Activated T-cell treated with anti-CD3 and anti-CD28 coated beads, Interleukin-2, amount 50 U/mL, for 4 hours (primary cell): ENCODE data around the gene EXOG. TPM values are rescaled to one million over a fixed set of nuclear protein-coding genes. Genes with fewer than 3 reads are reported as not detected.

Source experiments
- ATAC-seq, 2 donors: fragments of 200-7000 bp; cut with Tn5 transposase; one replicate each; pipeline ENCODE4 v1.10.0; 2021
- DNase-seq: peaks from one replicate; pipeline ENCODE4 v3.0.0-alpha.2; 2020
- H3K27me3 Mint-ChIP-seq: one replicate; pipeline ENCODE4 v1.8.0; 2021; ENCODE audit warnings: low read depth, mixed read lengths
- H3K36me3 Mint-ChIP-seq: one replicate; pipeline ENCODE4 v1.8.0; 2022; ENCODE audit warnings: mixed read lengths; ENCODE audit not compliant: insufficient read depth
- H3K4me1 Mint-ChIP-seq: one replicate; pipeline ENCODE4 v1.8.0; 2021; ENCODE audit warnings: low read depth, mixed read lengths
- H3K4me3 Mint-ChIP-seq: one replicate; pipeline ENCODE4 v1.8.0; 2021; ENCODE audit warnings: mild to moderate bottlenecking, moderate library complexity, mixed read lengths
- H3K9me3 Mint-ChIP-seq: one replicate; pipeline ENCODE4 v1.8.0; 2021; ENCODE audit warnings: mixed read lengths
- total RNA-seq, 3 donors: library from RNA; stranded (reverse); gene quantifications; one replicate each; pipeline ENCODE4 v1.2.1, GENCODE V29; 2021

Gene EXOG, protein sequence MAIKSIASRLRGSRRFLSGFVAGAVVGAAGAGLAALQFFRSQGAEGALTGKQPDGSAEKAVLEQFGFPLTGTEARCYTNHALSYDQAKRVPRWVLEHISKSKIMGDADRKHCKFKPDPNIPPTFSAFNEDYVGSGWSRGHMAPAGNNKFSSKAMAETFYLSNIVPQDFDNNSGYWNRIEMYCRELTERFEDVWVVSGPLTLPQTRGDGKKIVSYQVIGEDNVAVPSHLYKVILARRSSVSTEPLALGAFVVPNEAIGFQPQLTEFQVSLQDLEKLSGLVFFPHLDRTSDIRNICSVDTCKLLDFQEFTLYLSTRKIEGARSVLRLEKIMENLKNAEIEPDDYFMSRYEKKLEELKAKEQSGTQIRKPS
- total RNA-seq: 10 to 100 TPM; 18.8 to 22.7 (median 21.7) TPM

DNA sequence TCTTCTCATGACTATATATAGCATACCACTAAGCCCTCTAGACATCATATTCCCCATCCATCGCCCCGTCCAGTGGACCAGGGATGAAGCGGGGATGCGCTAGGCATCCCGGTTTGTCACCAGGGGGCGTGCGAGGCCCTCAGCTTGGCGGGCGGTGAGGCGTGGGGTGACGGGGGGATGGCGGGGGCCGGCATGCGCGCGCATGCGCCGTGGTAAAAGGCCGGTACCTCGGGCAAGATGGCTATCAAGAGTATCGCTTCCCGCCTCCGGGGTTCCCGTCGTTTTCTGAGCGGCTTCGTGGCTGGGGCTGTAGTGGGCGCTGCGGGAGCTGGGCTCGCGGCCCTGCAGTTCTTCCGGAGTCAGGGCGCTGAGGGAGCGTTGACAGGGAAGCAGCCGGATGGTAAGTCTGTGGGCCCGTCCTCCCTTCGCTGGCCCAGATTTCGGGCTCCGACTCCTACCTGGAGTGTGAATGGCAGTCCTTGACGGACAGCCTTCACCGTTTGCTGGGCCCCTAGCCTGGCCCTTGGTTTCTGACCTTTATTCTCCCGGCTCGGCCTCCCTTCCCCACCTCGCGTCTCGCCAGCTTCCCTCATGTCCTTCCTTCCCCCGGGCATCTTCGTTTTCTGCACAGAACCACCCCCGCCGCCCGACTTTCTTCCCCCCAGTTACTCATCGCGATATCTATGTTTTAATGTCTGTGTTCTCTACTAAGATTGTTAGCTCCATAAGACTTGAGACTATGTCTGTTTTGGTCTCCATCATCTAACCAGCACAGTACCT is at the start of gene EXOG:
Gene EXOG (plus strand): TSS at position 210 of the 780 bp plus-strand sequence. CDS start 28 bp downstream, at position 238.
- Mint-ChIP-seq H3K27me3 (no peaks in the 10 kb centered on the region), H3K36me3 (peaks cover 8% of the 10 kb centered on the region), H3K4me1 (peaks cover 17% of the 10 kb centered on the region), H3K4me3 (peak within 1 kb of the TSS; percentile 98), H3K9me3 (no peaks in the 10 kb centered on the region)
- peak; percentile 89 to 90 for ATAC-seq
- peak; percentile 94 for DNase-seq

GRCh38 chr3:38446812-38447211 is 49.3 kb upstream of the EXOG start:
- no peaks in the 10 kb centered on the region for H3K4me1 Mint-ChIP-seq
- peaks cover 4% of the 10 kb centered on the region for H3K9me3 Mint-ChIP-seq
- DNase-seq (no peak), ATAC-seq (no peak)
- H3K36me3 Mint-ChIP-seq: no peaks in the 10 kb centered on the region
- H3K4me3 Mint-ChIP-seq: no peak overlapping the region
- H3K27me3 Mint-ChIP-seq: peaks cover 8% of the 10 kb centered on the region

DNA sequence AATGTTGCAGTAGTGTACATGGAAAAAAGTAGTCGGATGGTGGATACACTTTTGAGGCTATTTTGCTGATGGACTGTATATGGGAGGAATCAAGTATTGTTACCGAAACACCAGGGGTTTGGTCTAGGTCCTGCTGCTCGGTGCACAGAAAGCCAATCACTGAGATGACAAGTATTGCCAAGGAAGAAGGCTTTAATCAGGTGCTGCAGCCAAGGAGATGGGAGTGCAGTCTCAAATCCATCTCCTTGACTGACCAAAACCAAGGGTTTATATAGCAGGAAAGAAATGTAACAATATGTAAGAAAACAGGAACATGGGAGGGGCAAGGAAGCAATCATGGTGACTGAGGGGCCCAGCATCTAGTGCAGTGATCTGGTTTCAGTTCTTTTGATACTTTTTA is 45.3 kb upstream of the EXOG start:
- no peak for DNase-seq
- H3K27me3 Mint-ChIP-seq: peaks cover 6% of the 10 kb centered on the region
- H3K9me3 Mint-ChIP-seq: peaks cover 4% of the 10 kb centered on the region
- peaks cover 12% of the 10 kb centered on the region for H3K4me1 Mint-ChIP-seq
- no peaks in the 10 kb centered on the region for H3K36me3 Mint-ChIP-seq
- ATAC-seq: no peak
- H3K4me3 Mint-ChIP-seq: no peak overlapping the region

- DNase-seq (peak; percentile 69), ATAC-seq (peak; percentile 49 to 51)
- Mint-ChIP-seq H3K27me3 (peaks cover 2% of the 10 kb centered on the region), H3K4me3 (peak within 1 kb of the TSS; percentile 91), H3K4me1 (peaks cover 15% of the 10 kb centered on the region), H3K36me3 (no peaks in the 10 kb centered on the region), H3K9me3 (peaks cover 4% of the 10 kb centered on the region)
Measured at GRCh38 chr3:38453075-38453912, 42.8 kb upstream of the EXOG start, which contains the start of gene ACVR2B. ACVR2B (plus strand) TSS chr3:38453890; CDS start chr3:38454323, 433 bp downstream.

DNA sequence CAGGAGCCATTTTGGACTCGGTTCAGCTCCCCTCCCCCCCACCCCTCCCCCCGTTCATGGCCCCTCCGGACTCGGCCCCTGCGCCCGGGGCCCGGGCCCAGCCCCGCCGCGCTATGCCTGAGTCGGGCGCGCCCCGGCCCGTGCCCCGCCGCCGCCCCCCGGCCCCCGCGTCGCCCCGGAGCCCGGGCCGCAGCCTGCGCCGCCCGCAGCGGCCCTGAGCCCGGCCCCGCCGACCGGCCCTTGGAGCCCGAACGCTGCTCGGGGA is 42.3 kb upstream of the EXOG start:
- Mint-ChIP-seq H3K27me3 (peaks cover 2% of the 10 kb centered on the region), H3K36me3 (no peaks in the 10 kb centered on the region), H3K4me3 (peak overlapping the region; percentile 31), H3K9me3 (peaks cover 4% of the 10 kb centered on the region), H3K4me1 (peaks cover 15% of the 10 kb centered on the region)
- ATAC-seq (peak in 1 of 2 donors; percentile 17), DNase-seq (no peak)

- Mint-ChIP-seq H3K4me3 (peak overlapping the region; percentile 91), H3K4me1 (peaks cover 15% of the 10 kb centered on the region), H3K36me3 (no peaks in the 10 kb centered on the region), H3K27me3 (peaks cover 2% of the 10 kb centered on the region), H3K9me3 (peaks cover 4% of the 10 kb centered on the region)
- DNase-seq (no peak), ATAC-seq (peak; percentile 64 to 72)
Measured at GRCh38 chr3:38454178-38454883, 41.8 kb upstream of the EXOG start.

DNA sequence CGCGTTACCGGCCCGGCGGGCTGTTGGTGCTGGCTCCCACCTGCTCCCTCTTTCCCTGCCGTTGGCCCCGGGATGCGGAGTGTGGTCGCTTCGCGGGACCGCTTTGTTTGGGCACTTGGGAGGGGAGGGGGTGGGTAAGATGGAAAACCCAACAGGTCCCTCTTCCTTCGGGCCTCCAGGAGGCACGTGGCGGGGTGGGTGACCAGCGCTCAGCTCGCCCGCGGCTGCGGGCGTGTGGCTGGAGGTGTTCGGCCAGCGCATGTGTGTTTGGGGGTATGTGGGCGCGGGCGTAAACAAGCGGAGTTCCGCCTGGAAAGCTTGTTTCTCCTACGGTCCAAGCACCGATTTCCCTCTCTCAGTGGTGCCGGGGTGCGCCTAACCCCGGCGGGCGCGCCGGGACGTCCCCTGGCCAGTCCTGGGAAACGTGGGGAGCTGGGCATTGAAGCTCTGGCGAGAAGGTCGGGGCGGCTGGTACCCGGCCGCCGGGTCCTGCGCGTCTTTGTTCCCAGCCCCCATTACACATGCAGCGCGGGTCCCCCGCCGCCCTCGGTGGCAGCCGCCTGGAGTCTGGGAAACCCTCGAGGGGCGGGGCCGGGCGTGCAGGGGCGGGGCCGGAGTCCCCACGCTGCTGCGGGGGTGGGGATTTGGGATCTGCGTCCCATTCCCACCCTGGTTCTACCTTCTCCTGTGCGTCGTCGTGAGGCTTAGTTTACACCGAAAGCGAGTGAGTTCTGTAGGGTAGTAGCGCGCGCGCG is 41.1 kb upstream of the EXOG start:
- ATAC-seq: peak; percentile 51 to 54
- peaks cover 4% of the 10 kb centered on the region for H3K9me3 Mint-ChIP-seq
- DNase-seq: peak; percentile 21
- no peaks in the 10 kb centered on the region for H3K36me3 Mint-ChIP-seq
- peaks cover 2% of the 10 kb centered on the region for H3K27me3 Mint-ChIP-seq
- peak overlapping the region; percentile 91 for H3K4me3 Mint-ChIP-seq
- H3K4me1 Mint-ChIP-seq: peaks cover 15% of the 10 kb centered on the region

GRCh38 chr3:38455639-38456430 is 40.3 kb upstream of the EXOG start:
- DNase-seq: no peak
- Mint-ChIP-seq H3K27me3 (peaks cover 2% of the 10 kb centered on the region), H3K4me3 (peak overlapping the region; percentile 91), H3K4me1 (peaks cover 15% of the 10 kb centered on the region), H3K36me3 (no peaks in the 10 kb centered on the region), H3K9me3 (peaks cover under 1% of the 10 kb centered on the region)
- ATAC-seq: peak in 1 of 2 donors; percentile 4

- H3K4me3 Mint-ChIP-seq: no peak overlapping the region
- no peak for DNase-seq
Measured at GRCh38 chr3:38457111-38458003, 38.8 kb upstream of the EXOG start.

DNA sequence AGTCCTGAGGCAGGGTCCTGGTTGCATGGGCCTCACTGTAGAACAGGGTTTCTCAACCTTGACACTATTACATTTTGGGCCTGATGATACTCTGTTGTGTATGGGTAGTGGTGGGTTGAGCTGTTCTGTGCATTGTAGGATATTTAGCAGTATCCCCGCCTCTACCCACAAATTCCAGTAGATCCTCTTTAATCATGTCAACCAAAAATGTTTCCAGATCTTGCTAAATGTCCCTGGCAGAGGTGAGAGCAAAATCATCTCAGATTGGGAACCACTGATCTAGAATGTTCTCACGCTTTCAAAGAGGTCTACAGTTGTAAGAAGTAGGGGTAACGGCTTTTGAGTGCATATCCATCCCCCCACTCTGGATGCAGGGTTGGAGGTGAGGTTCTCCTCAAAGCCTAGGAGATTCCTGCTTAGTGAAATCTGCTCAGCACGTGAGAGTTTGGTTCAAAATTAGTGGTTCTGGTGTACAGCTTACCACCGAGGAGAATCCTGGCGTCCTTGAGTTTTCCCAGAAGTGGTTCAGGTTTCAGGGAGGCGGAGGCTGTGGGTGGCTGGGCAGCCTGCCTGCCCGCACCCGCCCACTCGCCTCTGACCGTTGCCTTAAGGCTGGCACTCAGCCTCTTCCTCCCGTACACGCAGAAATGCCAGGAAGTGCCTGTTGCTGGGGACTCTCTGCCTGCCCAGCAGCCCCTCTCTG is 37.2 kb upstream of the EXOG start:
- Mint-ChIP-seq H3K4me1 (peaks cover 9% of the 10 kb centered on the region), H3K4me3 (no peak overlapping the region), H3K36me3 (no peaks in the 10 kb centered on the region), H3K9me3 (no peaks in the 10 kb centered on the region), H3K27me3 (peaks cover 2% of the 10 kb centered on the region)
- DNase-seq: no peak
- ATAC-seq: no peak

More at GRCh38 chr3:38457111-38458003, 38.8 kb upstream of the EXOG start:
- no peak for ATAC-seq
- Mint-ChIP-seq H3K27me3 (peaks cover 2% of the 10 kb centered on the region), H3K36me3 (no peaks in the 10 kb centered on the region), H3K4me1 (peaks cover 15% of the 10 kb centered on the region), H3K9me3 (no peaks in the 10 kb centered on the region)

- H3K36me3 Mint-ChIP-seq: no peaks in the 10 kb centered on the region
- DNase-seq (no peak), ATAC-seq (no peak)
- H3K9me3 Mint-ChIP-seq: no peaks in the 10 kb centered on the region
- no peak overlapping the region for H3K4me3 Mint-ChIP-seq
- H3K27me3 Mint-ChIP-seq: peaks cover 2% of the 10 kb centered on the region
- H3K4me1 Mint-ChIP-seq: peaks cover 7% of the 10 kb centered on the region
Measured at GRCh38 chr3:38459499-38460048, 36.6 kb upstream of the EXOG start.
